KOPT-K1 (cell line): ENCODE data around the gene SNRNP27.
A peak's percentile ranks its signal among the peaks of the same experiment; 100 is the strongest.
"Not testable (repeated sequence)": the region's sequence is repeated elsewhere in the genome, so short reads cannot be mapped to it uniquely, and the experiment has no call there.

Experiments used
- H3K27ac ChIP-seq: fragments of 200-600 bp; sonication (generic); 2 replicates; pipeline ENCODE4 v1.5.1; 2016; ENCODE audit warnings: antibody characterized with exemption, mild to moderate bottlenecking, low read depth, low read length; ENCODE audit not compliant: poor library complexity, severe bottlenecking
- H3K36me3 ChIP-seq: fragments of 200-600 bp; sonication (generic); 2 replicates; pipeline ENCODE4 v1.5.1; 2017; ENCODE audit warnings: antibody characterized with exemption, mild to moderate bottlenecking, low read length, moderate library complexity; ENCODE audit not compliant: insufficient read depth
- H3K9me3 ChIP-seq: fragments of 200-600 bp; sonication (generic); 2 replicates; pipeline ENCODE4 v1.5.1; 2017; ENCODE audit warnings: antibody characterized with exemption, low read length, mild to moderate bottlenecking; ENCODE audit not compliant: insufficient read depth, poor library complexity, severe bottlenecking

SNRNP27 gene

DNA sequence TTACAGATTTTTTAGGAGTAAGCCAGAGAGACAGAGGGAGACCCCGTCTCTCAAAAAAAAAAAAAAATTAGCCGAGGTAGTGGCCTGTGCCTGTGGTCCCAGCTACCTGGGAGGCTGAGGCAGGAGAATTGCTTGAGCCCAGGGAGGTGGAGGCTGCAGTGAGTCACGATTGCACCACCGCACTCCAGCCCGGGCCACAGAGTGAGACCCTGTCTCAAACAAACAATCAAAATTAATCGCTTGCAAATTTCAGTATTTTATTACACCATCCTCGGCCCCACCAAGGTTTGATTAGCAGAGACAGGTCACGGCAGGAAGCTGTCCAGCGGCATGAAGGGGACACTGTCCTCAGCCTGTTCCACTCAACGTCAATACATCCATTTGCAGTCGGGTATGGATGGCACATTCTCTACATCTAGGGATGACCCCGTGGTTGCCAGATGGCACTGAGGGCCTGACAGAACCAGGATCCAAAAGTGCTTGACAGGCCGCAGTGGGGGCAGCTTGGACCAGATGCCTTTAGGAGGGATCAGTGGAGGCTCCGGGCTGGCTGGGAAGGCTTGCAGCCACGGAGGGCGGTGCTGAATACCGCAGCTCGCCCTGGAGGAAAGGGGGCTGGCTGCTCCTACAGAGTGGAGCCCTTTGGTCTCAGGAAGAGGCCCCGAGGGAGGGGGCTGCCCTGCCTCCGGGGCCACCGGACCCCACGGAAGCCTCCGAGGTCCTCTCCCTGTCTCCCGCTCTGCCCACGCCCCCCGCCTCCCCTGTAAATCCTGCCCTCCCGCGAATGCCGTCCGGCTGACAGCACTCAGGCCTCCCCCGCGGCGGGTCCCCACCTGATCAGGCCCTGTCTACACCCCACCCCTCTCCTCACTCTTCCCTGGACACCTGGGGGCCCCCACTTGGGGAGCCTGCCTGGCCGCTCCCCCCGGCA, 54.5 kb downstream of the SNRNP27 start:
- Histone ChIP-seq H3K9me3 (no peaks in the 10 kb centered on the region), H3K36me3 (no peaks in the 10 kb centered on the region), H3K27ac (peak overlapping the region; percentile 88)

DNA sequence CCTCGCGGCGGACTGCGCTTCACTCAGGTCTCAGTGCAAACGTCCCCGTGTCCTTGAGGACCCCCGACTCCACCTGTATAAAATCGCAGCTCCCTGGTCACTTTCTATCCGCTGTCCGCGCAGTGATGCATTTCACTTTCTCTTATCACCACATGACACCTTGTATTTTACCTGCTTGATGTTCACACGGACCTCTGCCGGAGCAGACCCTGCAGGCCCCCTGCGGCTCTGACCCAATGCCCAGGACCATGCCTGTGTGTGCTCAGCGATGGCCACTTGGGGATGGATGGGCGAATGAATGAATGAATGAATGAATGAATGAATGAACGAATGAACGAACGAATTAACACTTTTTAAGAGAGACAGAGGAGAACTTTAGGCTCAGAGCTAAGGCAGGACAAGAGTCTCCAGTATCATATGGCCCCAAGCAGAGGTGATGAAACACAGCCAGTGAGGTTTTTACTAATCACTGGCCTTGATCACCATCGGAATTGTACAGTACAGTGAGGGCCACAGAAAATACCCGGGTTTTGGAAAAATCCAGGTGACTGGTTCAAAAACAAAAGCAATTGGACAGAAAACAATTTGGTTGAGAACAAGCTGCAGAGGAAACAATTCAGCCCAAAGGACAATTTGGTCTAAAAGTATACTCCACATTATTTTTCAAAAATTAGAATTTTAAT, 55.3 kb downstream of the SNRNP27 start:
- Histone ChIP-seq H3K36me3 (no peaks in the 10 kb centered on the region), H3K27ac (no peak overlapping the region), H3K9me3 (no peaks in the 10 kb centered on the region)

DNA sequence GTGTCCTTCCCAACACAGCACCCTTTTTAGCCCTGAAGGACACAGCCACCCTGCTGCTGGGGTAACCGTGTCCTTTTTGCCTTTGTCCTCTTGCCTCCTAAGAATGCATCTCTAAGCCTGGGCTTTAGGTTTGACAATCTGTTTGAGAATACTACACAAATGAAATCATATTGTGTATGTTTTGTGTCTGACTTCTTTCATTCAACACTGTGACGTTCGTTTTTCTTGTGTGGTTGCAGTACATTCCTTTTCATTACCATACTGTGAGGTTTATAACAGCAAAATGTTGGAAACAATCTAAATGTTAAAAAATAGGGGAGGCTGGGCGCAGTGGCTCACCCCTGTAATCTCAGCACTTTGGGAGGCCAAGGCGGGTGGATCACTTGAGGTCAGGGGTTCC, 56.5 kb downstream of the SNRNP27 start:
- no peaks in the 10 kb centered on the region for H3K9me3 ChIP-seq
- H3K27ac ChIP-seq, result no peak overlapping the region
- no peaks in the 10 kb centered on the region for H3K36me3 ChIP-seq

DNA sequence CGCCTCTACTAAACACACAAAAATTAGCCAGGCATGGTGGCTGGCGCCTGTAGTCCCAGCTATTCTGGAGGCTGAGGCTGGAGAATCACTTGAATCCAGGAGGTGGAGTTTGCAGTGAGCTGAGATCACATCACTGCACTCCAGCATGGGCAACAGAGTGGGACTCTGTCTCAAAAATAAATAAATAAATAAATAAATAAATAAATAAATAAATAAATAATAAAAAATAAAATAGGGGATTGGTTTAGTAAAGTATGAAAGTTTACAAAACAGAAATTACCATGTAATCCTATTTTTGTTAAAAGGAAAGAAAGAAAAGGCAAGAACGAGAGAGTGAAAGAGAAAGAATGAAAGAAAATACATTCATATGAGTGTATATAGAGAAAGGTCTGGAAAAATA, 56.9 kb downstream of the SNRNP27 start:
- not testable (repeated sequence) for H3K27ac ChIP-seq, H3K9me3 ChIP-seq, H3K36me3 ChIP-seq

DNA sequence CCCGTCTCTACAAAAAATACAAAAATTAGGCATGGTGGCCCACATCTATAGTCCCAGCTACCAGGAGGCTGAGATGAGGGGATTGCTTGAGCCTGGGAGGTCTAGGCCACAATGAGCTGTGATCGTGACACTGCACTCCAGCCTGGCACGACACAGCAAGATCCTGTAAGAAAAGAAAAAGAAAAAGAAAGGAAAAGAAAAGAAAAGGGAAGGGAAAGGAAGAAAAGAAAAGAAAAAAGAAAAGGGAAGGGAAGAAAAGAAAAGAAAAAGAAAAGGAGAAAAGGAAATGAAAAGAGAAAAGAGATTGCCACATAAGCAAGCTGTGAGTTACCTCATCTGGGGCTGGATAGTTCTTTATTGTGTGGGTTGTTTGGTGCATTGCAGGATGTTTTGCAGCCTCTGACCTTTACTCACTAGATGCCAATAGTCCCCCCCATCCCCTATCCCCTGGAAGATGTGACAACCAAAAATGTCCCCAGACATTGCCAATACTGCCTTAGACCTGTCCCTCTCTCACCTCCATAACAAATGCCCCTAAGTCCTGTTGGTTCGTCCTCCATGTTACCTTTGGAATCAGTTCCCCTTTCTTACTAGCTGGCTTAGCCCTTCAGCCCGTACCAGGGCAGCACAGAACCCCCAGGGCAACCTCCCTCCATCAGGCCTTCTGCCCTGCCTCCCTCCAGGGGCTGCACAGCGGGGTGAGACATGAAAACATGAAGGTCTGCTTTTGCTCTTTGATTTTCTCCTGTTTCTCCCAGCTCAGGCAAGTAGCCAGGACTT, 58.8 kb downstream of the SNRNP27 start:
- Histone ChIP-seq H3K36me3 (no peaks in the 10 kb centered on the region), H3K27ac (no peak overlapping the region), H3K9me3 (no peaks in the 10 kb centered on the region)

DNA sequence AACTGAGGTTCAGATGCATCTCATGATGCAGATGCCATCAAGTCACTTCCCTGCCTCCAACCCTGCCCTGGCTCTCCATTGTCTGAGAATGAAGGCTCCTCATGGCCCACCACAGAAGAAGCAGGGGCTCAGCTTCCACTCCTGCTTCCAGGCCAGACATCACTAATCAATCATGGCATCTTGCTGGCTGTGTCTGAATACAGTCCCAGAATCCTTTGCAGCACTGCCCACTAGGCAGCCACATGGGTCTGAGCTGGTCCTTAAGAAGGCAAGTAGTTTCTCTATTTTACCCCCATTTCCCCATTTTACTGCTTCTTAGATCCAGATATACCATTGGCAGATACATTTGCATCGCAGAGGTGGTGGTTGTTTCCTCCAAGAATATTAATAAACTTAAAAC, 60.3 kb downstream of the SNRNP27 start:
- no peaks in the 10 kb centered on the region for H3K36me3 ChIP-seq
- H3K27ac ChIP-seq, result no peak overlapping the region
- no peaks in the 10 kb centered on the region for H3K9me3 ChIP-seq
